GM19099 (cell line): ENCODE results near the gene CIP2A.

Source experiments
- POLR2A ChIP-seq: IDR thresholded peaks from 3 replicates; pipeline ENCODE4 v1.6.1; 2011; ENCODE audit warnings: low read depth; ENCODE audit not compliant: insufficient read length; ENCODE audit errors: extremely low read depth

CIP2A gene

GRCh38 chr3:108589081-108589997 lies at the start of gene CIP2A, which contains the start of gene DZIP3:
Gene CIP2A, minus strand, starts transcription at chr3:108589438. Its CDS starts 63 bp downstream, at chr3:108589375.
Gene DZIP3, plus strand, starts transcription at chr3:108589722. Its CDS starts 15,685 bp downstream, at chr3:108605407.
- TF ChIP-seq POLR2A, result peak; percentile 88

GRCh38 chr3:108629974-108630373 lies 40.7 kb upstream of the CIP2A start:
- TF ChIP-seq POLR2A, result no peak

DNA sequence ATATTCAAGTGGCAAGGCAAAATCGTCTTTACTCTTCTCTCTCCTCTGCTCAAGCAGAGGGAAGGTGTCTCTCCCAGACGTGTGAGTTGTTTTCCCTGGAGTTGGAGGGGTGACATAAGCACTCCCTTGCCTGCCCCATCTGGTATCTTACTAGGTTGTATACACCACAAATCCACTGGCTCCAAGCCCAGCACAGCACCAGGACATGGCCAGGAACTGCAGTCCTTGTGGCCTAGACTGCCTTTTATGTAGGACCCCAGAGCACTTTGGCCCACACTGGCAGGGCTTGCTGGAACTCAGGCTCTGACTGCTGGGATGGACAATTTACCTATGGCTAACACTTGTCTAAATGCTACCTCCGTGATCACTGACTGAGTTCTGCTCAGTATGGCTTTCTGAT lies 34.3 kb upstream of the CIP2A start:
- no peak for TF ChIP-seq POLR2A

- TF ChIP-seq POLR2A, result no peak
Observed at GRCh38 chr3:108620250-108620649, 31.0 kb upstream of the CIP2A start.

GRCh38 chr3:108610651-108611050 lies 21.4 kb upstream of the CIP2A start:
- no peak for TF ChIP-seq POLR2A

- TF ChIP-seq POLR2A, result no peak
Observed at GRCh38 chr3:108608750-108609149, 19.5 kb upstream of the CIP2A start.

- TF ChIP-seq POLR2A, result no peak
Observed at GRCh38 chr3:108605491-108605890, 16.3 kb upstream of the CIP2A start.

- no peak for TF ChIP-seq POLR2A
Observed at GRCh38 chr3:108605028-108605427, 15.8 kb upstream of the CIP2A start.

- TF ChIP-seq POLR2A, result no peak
Observed at GRCh38 chr3:108603691-108604090, 14.5 kb upstream of the CIP2A start.

GRCh38 chr3:108602935-108603294 lies 13.7 kb upstream of the CIP2A start:
- TF ChIP-seq POLR2A, result no peak

DNA sequence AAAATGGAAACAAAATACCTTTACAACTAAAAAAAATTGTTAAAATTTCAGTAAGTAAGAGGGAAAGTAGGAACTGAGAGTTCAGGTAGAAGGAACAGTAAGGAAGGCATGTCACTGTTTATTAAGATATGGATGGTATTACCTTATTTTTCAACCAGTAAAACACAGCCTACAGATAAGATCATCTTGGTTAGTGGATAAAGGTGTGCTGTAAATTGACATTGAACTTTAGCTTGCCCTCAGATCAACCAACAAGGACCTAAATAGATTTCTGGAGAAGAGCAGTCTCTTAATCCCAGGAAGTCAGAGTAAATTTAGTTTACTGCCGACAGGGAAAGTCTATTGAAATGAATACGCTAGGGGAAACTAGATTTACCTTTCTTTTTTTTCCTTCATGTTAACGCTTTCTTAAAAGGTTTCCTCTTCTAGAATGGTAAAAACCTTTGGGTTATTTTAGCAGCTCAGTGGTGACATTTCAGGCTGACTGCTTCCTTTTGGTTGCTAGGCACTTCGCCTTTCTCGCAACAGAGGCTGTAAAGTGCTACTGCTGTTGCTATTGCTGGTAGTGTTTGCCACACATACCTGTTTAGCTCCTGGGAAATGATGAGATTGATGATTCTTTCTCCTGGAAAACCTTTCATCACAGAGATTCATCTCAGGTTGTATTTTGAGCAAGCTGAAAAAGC lies 13.2 kb upstream of the CIP2A start:
- no peak for TF ChIP-seq POLR2A

DNA sequence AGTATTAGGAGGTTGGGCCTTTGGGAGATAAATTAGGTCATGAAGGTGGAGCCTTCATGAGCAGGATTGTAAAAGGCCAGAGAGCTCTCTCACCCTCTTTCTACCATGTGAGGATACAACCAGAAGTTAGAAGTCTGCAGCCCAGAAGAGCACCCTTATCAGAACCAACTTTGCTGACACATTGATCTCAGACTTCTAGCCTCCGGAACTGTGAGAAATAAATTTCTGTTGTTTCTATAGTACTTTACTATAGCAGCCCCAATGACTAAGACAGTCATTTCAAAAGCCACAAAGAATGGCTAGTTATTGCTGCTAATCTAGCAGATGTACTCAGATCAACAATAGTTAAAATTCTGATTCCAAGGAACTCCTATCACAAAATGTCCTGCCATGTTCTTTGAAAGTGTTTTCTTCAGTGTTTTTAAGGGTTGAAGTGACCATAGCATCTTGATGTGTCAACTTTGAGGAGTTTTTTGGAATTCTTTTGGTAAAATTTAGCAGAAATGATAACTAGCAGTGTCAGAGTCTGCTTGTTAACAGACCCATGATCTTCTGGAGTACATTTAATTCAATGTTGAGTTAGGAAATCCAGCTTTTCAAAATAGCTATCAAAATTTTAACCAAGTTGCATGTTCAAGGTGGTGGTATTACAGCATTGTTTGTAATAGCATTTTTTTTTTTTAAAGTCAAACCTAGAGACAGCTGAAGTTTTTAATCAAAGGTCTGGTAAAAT lies 10.6 kb upstream of the CIP2A start:
- TF ChIP-seq POLR2A, result no peak

- no peak for TF ChIP-seq POLR2A
Observed at GRCh38 chr3:108598375-108598774, 9.1 kb upstream of the CIP2A start.

DNA sequence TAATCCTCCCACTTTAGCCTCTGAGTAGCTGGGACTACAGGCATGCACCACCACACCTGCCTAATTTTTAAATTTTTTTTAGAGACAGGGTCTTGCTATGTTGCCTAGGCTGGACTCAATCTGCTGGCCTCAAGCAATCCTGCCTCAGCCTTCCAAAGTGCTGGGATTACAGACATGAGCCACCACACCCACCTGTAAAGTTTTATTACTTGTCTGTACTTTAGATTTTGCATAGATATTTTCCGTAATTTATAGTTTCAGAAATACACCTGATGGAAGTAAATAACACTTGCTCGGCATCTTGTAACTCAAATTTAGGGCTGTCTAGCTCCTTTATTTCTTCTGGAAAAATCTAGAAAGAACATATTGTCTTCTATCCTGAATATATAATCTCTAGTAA lies 6.1 kb upstream of the CIP2A start:
- no peak for TF ChIP-seq POLR2A

GRCh38 chr3:108590460-108590859 lies 1.2 kb upstream of the CIP2A start:
- TF ChIP-seq POLR2A, result no peak
